Activated B cell treated with CpG ODN at 0.5 μM for 24 hours (primary cell): ENCODE measurements around the gene TEKTIP1. TPM values are rescaled to one million over a fixed set of nuclear protein-coding genes. Genes with fewer than 3 reads are reported as not detected.

Experiments
- ATAC-seq: fragments of 200-7000 bp; cut with Tn5 transposase; one replicate; pipeline ENCODE4 v1.10.0; 2021; ENCODE audit warnings: low read depth, mild to moderate bottlenecking, moderate library complexity
- CTCF ChIA-PET: fragments of 350-600 bp; sonication (Branson Sonifier 250); formaldehyde crosslinking; loops from one replicate; lab custom pipeline; 2021; ENCODE audit warnings: antibody characterized with exemption; lab: Charles Lee
- POLR2A ChIA-PET: fragments of 350-600 bp; sonication (Branson Sonifier 250); formaldehyde crosslinking; loops from one replicate; lab custom pipeline; 2021; ENCODE audit warnings: antibody characterized with exemption; lab: Charles Lee
- DNase-seq: peaks from one replicate; pipeline ENCODE4 v3.0.0; 2022
- H3K27ac Mint-ChIP-seq: one replicate; pipeline ENCODE4 v1.8.0; 2020; ENCODE audit warnings: mixed read lengths
- H3K27me3 Mint-ChIP-seq: one replicate; pipeline ENCODE4 v1.8.0; 2021; ENCODE audit warnings: mixed read lengths
- H3K36me3 Mint-ChIP-seq: one replicate; pipeline ENCODE4 v1.8.0; 2021; ENCODE audit warnings: low read depth, mixed read lengths
- H3K4me1 Mint-ChIP-seq: one replicate; pipeline ENCODE4 v1.8.0; 2021; ENCODE audit warnings: mixed read lengths
- H3K4me3 Mint-ChIP-seq: one replicate; pipeline ENCODE4 v1.8.0; 2020; ENCODE audit warnings: mild to moderate bottlenecking, mixed read lengths
- H3K9me3 Mint-ChIP-seq: one replicate; pipeline ENCODE4 v1.8.0; 2020; ENCODE audit warnings: mixed read lengths
- intact Hi-C: fragments of 100-400 bp; cut with micrococcal nuclease; formaldehyde crosslinking; loops from one replicate; pipeline ENCODE4 v1.15.1; 2024
- total RNA-seq: library from RNA; stranded (reverse); gene quantifications from 2 replicates; pipeline ENCODE4 v1.2.3, GENCODE V29; 2022
- TF ChIP-seq, protein P1 (sequence below): fragments of 200-600 bp; IDR thresholded peaks from one replicate; pipeline ENCODE4 v1.8.0; 2022; ENCODE audit warnings: antibody characterized with exemption, mild to moderate bottlenecking

TEKTIP1 gene
- total RNA-seq, 1 donor from 2014 or later = 7.1 TPM

DNA sequence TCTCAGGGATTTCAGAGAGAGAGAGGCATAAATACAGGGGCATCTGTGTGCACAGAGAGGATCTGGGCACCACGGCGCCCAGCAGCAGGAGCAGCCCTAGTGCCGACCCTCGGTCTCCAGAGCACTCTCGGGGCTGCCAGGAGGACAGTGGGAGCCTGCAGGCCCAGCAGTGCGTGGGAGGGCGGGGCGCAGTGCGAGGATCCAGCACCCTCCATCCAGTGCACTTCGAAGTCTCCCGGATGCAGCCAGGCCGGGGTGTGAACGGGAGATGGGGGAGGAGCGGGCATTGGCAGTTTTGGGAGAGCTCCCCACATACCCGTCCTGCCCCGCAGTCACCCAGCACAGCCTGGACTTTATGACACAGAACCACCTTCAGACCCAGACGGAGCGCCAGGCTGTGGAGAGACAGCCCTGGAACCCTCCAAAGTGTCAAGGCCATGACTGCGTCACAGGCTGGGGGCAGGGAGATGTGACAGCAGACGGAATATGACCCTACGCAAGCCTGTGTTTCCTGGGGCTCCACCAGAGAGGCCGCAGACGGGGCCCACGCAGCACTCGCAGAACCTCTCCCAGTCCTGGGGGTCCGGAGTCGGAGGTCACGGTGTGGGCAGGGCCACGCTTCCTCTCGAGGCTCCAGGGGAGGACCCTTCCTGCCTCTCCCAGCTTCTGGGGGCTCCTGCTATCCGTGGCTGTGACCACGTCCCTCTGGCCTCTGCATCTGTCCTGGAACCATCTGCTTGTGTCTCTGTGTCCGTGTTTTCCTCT is 14.7 kb upstream of the TEKTIP1 start:
- Mint-ChIP-seq H3K4me1 (peaks cover 13% of the 10 kb centered on the region), H3K27me3 (no peaks in the 10 kb centered on the region), H3K27ac (no peak overlapping the region), H3K9me3 (no peaks in the 10 kb centered on the region), H3K36me3 (peaks cover 33% of the 10 kb centered on the region), H3K4me3 (no peak overlapping the region)
- POLR2A ChIA-PET = no interaction called here
- intact Hi-C loops = no loop called here
- CTCF ChIA-PET = no interaction called here
- no peak for DNase-seq
- no peak for ATAC-seq
- TF ChIP-seq, protein P1, sequence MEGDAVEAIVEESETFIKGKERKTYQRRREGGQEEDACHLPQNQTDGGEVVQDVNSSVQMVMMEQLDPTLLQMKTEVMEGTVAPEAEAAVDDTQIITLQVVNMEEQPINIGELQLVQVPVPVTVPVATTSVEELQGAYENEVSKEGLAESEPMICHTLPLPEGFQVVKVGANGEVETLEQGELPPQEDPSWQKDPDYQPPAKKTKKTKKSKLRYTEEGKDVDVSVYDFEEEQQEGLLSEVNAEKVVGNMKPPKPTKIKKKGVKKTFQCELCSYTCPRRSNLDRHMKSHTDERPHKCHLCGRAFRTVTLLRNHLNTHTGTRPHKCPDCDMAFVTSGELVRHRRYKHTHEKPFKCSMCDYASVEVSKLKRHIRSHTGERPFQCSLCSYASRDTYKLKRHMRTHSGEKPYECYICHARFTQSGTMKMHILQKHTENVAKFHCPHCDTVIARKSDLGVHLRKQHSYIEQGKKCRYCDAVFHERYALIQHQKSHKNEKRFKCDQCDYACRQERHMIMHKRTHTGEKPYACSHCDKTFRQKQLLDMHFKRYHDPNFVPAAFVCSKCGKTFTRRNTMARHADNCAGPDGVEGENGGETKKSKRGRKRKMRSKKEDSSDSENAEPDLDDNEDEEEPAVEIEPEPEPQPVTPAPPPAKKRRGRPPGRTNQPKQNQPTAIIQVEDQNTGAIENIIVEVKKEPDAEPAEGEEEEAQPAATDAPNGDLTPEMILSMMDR = no peak

DNA sequence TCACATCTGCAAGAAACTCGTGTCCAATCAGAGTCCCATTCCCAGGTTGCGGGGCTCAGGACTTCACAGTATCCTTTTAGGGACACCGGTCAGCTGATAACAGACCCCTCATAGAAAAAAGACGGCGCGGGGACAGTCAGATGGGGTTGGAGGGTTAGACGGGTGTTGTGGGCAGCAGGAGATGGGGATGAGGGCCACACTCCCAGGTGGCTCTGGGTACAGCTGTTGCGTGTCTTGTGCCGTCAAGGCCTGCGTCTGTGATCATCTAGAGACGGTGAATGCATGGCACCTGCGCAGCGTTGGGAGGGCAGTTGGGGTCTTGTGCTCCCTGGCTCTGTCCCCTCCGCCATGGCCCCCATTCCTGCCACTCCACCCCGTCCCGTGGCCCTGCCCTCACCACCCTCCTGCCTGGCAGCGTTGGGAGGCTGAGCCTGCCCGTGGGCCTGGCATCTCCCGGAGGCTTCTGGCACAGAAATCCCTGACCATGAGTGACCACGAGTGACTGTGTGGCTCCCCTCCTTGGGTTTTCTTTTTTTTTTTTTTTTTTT is 14.0 kb upstream of the TEKTIP1 start:
- Mint-ChIP-seq H3K4me3 (no peak overlapping the region), H3K9me3 (no peaks in the 10 kb centered on the region), H3K4me1 (peaks cover 6% of the 10 kb centered on the region), H3K27me3 (no peaks in the 10 kb centered on the region), H3K27ac (no peak overlapping the region), H3K36me3 (peaks cover 33% of the 10 kb centered on the region)
- ATAC-seq (no peak), DNase-seq (no peak)
- TF ChIP-seq, protein P1 = no peak
- POLR2A ChIA-PET = interaction anchor here (0.6 kb wide), 1 partner anchor 731 kb away, joined by 3 read pairs; no protein-coding TSS in a partner anchor
- intact Hi-C loops = no loop called here
- CTCF ChIA-PET = no interaction called here

DNA sequence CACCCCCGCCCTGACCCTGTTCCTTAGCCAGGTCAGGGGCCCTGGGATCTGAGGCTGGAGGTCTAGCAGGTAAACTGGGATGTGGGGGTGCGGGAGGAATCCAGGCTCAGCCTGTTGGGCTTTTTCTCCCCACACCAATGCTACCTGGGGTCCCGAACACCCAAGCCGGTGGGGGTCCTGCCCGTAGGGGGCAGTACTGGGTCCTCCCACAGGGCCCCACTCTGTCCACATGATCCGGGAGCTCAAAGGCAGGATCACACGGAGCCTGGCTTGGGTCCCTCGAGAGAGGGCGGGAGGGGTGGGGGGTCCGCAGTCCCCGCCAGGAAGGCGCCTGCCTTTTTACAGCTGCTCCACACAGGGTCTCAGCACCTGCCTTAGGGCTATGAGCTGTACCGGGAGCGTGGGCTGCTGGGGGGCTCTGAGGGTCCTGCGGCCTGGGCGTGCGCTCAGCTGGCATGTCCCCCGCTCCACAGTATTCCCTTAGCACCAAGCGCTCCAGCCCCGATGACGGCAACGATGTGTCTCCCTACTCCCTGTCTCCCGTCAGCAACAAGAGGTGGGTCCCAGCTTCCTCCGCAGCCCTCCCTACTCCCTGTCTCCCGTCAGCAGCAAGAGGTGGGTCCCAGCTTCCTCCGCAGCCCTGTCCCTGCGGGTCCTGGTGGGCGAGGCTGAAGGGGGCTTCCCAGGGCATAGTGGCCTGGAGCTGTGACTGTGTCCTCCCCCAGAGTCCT is 12.3 kb upstream of the TEKTIP1 start:
- CTCF ChIA-PET = no interaction called here
- H3K9me3 Mint-ChIP-seq = no peaks in the 10 kb centered on the region
- no peak for ATAC-seq

DNA sequence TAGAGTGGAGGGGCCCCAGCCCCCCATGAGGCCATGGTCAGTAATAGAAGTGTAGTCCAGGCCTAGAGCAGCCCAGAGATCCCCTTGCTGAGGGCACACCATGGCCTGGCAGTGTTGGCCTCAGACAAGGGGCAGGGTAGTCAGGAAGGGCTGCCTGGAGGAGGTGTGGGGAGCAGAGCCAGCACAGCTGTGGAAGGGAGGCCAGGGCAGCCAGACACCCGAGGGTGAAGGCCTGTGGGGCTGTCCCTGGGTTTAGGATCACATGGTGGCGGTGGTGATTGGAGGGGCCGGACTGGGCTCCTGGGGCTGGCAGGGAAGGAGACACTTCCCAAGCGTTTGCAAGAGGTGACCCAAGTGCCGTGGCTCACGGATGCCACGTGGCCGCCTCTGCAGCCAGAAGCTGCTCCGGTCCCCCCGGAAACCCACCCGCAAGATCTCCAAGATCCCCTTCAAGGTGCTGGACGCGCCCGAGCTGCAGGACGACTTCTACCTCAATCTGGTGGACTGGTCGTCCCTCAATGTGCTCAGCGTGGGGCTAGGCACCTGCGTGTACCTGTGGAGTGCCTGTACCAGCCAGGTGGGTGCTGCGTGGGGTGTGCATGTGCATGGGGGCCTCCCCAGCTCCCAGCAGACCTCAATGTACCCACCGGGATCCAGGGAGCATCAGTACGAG is 11.6 kb upstream of the TEKTIP1 start:
- TF ChIP-seq, protein P1 = no peak
- intact Hi-C loops = no loop called here
- H3K4me1 Mint-ChIP-seq = no peaks in the 10 kb centered on the region
- no peak overlapping the region for H3K27ac Mint-ChIP-seq
- DNase-seq = no peak
- H3K36me3 Mint-ChIP-seq = peaks cover 24% of the 10 kb centered on the region
- no peak for ATAC-seq
- H3K4me3 Mint-ChIP-seq = no peak overlapping the region
- CTCF ChIA-PET = no interaction called here
- POLR2A ChIA-PET = no interaction called here
- H3K9me3 Mint-ChIP-seq = no peaks in the 10 kb centered on the region
- no peaks in the 10 kb centered on the region for H3K27me3 Mint-ChIP-seq

More for the DNA sequence above, 12.3 kb upstream of the TEKTIP1 start:
- H3K4me1 Mint-ChIP-seq = no peaks in the 10 kb centered on the region
- TF ChIP-seq, protein P1 = no peak
- no peak overlapping the region for H3K4me3 Mint-ChIP-seq
- POLR2A ChIA-PET = no interaction called here
- intact Hi-C loops = no loop called here
- H3K27ac Mint-ChIP-seq = no peak overlapping the region
- peaks cover 26% of the 10 kb centered on the region for H3K36me3 Mint-ChIP-seq
- H3K27me3 Mint-ChIP-seq = no peaks in the 10 kb centered on the region
- no peak for DNase-seq
